Breast epithelium (tissue), 4 donors: ENCODE results near the gene ANKRD55. TPM values are rescaled to one million over a fixed set of nuclear protein-coding genes. Genes with fewer than 3 reads are reported as not detected.

Experiments used
- DNase-seq, 2 donors: peaks; one replicate each; pipeline ENCODE4 v3.0.0-alpha.2; 2019; ENCODE audit warnings: low spot score in 2 of 2
- H3K27ac ChIP-seq, 2 donors: fragments of 200-600 bp; sonication (generic) in 1 of 2; one replicate each; pipeline ENCODE4 v1.5.1; 2016 to 2019; ENCODE audit warnings: mild to moderate bottlenecking in 1 of 2
- H3K27me3 ChIP-seq, 2 donors: fragments of 200-600 bp; sonication (generic) in 1 of 2; one replicate each; pipeline versions ENCODE4 v1.5.1 to v1.6.0; 2017 to 2019; ENCODE audit warnings: control low read depth in 1 of 2, mild to moderate bottlenecking in 1 of 2
- H3K36me3 ChIP-seq: fragments of 200-600 bp; one replicate; pipeline ENCODE4 v1.5.1; 2019
- H3K4me1 ChIP-seq, 2 donors: fragments of 200-600 bp; sonication (generic); one replicate each; pipeline ENCODE4 v1.5.1; 2016 to 2019; ENCODE audit warnings: control low read depth in 1 of 2
- H3K4me3 ChIP-seq, 3 donors: fragments of 200-600 bp; sonication (generic); 1 replicate in 2 of 3; 2 replicates in 1 of 3; pipeline ENCODE4 v1.5.1; 2016 to 2019; ENCODE audit warnings: mild to moderate bottlenecking in 3 of 3, moderate library complexity in 2 of 3
- H3K9me3 ChIP-seq, 2 donors: fragments of 200-600 bp; sonication (generic) in 1 of 2; one replicate each; pipeline ENCODE4 v1.5.1; 2016 to 2019; ENCODE audit warnings: control low read depth in 1 of 2
- CTCF ChIP-seq, 3 donors: fragments of 450-650 bp; IDR thresholded peaks; one replicate each; pipeline ENCODE4 v1.5.1; 2016 to 2017; ENCODE audit warnings: antibody characterized with exemption in 3 of 3, mild to moderate bottlenecking in 3 of 3, moderate library complexity in 3 of 3
- POLR2A ChIP-seq: fragments of 450-650 bp; IDR thresholded peaks from one replicate; pipeline ENCODE4 v1.6.1; 2016; ENCODE audit warnings: antibody characterized with exemption, mild to moderate bottlenecking, moderate library complexity
- POLR2AphosphoS5 ChIP-seq, 3 donors: sonication (generic); formaldehyde crosslinking; IDR thresholded peaks; one replicate each; pipeline ENCODE4 v1.6.1; 2017; ENCODE audit warnings: antibody characterized with exemption in 3 of 3
- intact Hi-C: fragments of 100-400 bp; cut with DNase I; formaldehyde crosslinking; loops from one replicate; pipeline ENCODE4 v1.15.1; 2023; ENCODE audit warnings: low total_unique reads
- total RNA-seq, 3 donors: library from RNA; depleted of rRNA; stranded (reverse); fragments of >200 nt; gene quantifications; one replicate each; pipeline ENCODE4 v1.1.0, GENCODE V29; 2016

The ANKRD55 gene
- total RNA-seq, 3 donors from 2014 or later: 0.32 to 0.33 TPM; not detected in 1

DNA sequence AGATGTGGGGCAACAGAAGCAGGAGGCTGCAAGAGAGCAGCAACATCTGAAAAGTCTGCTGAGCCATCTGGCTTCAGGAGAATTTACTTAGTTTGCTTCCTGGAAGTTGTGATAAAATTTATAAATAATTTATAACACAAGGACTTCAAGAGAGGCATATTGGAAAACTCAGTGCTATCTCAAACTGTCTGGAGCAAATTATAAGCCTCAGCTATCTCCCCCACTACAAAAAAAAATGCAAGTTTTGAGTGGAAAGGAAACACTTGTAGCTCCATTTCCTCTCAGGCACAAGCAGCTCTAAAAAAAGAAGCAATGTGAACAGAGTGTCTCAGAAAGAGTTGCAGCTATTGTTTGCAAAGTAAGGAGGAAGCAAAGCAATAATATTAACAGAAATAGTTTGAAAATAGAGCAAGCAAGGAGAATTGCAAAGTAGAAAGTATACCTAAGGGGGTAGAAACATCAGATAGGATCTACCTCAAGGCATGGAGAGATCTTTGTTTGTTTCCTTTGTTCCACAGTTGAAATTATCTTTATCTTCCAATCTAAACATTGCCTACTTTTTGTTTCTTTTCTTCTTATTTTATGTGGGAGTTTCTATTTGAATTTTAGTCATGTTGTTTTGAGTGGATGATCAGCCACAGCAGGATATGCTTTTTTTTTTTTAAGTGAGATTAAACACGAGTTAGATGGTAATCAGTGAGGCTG is 182.4 kb downstream of the ANKRD55 start:
- Histone ChIP-seq H3K4me3 (no peak overlapping the region), H3K36me3 (no peaks in the 10 kb centered on the region), H3K4me1 (no peaks in the 10 kb centered on the region), H3K27me3 (no peaks in the 10 kb centered on the region), H3K27ac (no peak overlapping the region), H3K9me3 (no peaks in the 10 kb centered on the region)
- intact Hi-C loops: no loop called here
- TF ChIP-seq POLR2A (no peak), CTCF (IDR thresholded peaks at IDR 0.05) (no peak), POLR2AphosphoS5 (IDR thresholded peaks at IDR 0.05) (no peak)
- DNase-seq: no peak

Other genes with a start within 250 kb of the ANKRD55 start
- 100 to 1,000 TPM; 573 to 722 (median 615) TPM for gene IL6ST, start 238.4 kb downstream of the ANKRD55 start, total RNA-seq